ENCODE measurements around the gene MICU1. TPM values are rescaled to one million over a fixed set of nuclear protein-coding genes. Genes with fewer than 3 reads are reported as not detected.

MICU1 gene
- polyA plus RNA-seq, 1 experiment: 40.4 TPM

DNA sequence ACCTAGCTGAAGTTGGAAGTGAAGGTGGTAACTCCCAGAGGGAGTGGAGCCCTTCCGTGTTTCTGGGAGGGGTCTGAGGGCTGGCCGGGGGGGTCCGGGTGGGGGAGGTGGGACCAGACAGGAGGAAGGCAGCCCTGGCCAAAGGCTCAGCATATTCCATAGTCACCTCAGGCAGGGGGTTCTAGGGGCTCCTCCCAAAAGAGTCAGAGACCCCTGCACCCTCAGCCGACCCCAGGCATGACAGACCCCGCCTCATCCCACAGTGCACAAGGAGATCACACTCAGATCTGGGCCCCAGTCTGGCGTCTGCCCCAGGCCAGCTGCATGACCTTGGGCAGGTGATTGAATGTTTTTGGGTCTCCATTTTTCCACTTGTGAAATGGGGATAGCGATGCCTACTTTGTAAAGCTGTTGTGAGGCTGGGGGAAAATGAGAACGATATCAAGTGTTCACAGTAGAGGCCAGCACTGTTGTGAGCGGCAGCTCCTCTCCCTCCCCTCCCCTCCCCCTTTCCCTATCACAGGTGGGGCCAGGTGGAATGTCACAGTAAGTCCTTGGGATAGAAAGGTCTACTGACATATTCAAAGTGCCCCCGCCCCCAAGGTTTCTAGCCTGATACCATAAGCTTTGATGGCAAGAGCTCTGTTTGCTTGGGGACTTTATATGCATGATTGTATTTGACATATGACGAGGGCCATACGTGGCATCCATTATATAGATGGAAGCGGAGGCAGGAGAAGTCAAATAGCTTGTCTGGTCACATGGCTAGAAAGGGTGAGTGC lies 304.4 kb downstream of the MICU1 start:
- TF ChIP-seq, protein P1, sequence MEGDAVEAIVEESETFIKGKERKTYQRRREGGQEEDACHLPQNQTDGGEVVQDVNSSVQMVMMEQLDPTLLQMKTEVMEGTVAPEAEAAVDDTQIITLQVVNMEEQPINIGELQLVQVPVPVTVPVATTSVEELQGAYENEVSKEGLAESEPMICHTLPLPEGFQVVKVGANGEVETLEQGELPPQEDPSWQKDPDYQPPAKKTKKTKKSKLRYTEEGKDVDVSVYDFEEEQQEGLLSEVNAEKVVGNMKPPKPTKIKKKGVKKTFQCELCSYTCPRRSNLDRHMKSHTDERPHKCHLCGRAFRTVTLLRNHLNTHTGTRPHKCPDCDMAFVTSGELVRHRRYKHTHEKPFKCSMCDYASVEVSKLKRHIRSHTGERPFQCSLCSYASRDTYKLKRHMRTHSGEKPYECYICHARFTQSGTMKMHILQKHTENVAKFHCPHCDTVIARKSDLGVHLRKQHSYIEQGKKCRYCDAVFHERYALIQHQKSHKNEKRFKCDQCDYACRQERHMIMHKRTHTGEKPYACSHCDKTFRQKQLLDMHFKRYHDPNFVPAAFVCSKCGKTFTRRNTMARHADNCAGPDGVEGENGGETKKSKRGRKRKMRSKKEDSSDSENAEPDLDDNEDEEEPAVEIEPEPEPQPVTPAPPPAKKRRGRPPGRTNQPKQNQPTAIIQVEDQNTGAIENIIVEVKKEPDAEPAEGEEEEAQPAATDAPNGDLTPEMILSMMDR (IDR thresholded peaks at IDR 0.05; ENCODE audit: insufficient read depth, low read depth, low read length): no peak
- Histone ChIP-seq H3K36me3 (ENCODE audit: control insufficient read depth, insufficient read depth, low read length) (no peaks in the 10 kb centered on the region), H3K4me3 (ENCODE audit: low read depth, low read length) (no peak overlapping the region), H3K27me3 (ENCODE audit: control insufficient read depth, insufficient read depth, low read length) (no peaks in the 10 kb centered on the region)
- ChIA-PET POLR2A (interaction anchor here (2.5 kb wide), 1 partner anchor 47 kb away, joined by 13 read pairs; the partner anchor contains the start of gene DDIT4), CTCF (interaction anchor here (0.6 to 3.0 kb wide), 9 partner anchors 9 to 292 kb away, joined by 3 to 15 read pairs (median 4); partner anchors contain the start of gene DDIT4)
- DNase-seq (ENCODE audit: low read depth): no peak

DNA sequence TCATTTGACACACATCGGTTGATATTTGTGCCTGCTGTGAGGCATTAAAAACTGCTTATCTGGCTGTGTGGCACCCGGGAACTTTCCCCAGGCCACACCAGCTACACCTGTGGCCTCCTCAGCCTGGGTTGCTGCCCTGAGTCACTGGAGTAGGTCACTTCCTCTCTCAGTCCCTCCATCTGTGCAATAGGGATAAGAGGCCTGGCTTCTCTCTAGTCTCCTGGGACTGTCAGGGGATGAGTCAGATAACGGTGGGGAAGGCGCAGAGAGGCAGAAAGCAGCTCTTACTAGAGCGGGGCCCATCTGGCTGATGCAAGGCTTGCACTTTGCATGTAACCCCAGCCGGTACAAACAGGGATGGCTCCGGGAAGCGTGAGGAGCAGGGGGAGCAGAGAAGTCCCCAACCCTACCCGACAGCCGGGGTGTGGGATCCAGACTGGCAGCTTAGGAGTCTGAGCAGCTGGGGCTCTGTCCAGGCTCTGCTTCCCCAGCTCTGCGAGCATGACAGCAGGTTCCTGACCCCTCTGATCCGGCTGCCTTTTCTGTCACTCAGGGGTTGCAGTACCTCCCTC lies 305.1 kb downstream of the MICU1 start:
- CTCF ChIA-PET: interaction anchor here (0.6 to 3.0 kb wide), 8 partner anchors 9 to 291 kb away, joined by 3 to 15 read pairs (median 4); partner anchors contain the start of gene DDIT4
- Histone ChIP-seq H3K36me3 (ENCODE audit: control insufficient read depth, insufficient read depth, low read length) (no peaks in the 10 kb centered on the region), H3K27me3 (ENCODE audit: control insufficient read depth, insufficient read depth, low read length) (no peaks in the 10 kb centered on the region), H3K4me3 (ENCODE audit: low read depth, low read length) (no peak overlapping the region)
- TF ChIP-seq, protein P1 (IDR thresholded peaks at IDR 0.05; ENCODE audit: insufficient read depth, low read depth, low read length): no peak
- POLR2A ChIA-PET: interaction anchor here (0.5 to 2.5 kb wide), 3 partner anchors 9 to 47 kb away, joined by 3 to 13 read pairs (median 3); partner anchors contain the start of gene DDIT4
- peak; percentile 98 for DNase-seq (ENCODE audit: low read depth)

DNA sequence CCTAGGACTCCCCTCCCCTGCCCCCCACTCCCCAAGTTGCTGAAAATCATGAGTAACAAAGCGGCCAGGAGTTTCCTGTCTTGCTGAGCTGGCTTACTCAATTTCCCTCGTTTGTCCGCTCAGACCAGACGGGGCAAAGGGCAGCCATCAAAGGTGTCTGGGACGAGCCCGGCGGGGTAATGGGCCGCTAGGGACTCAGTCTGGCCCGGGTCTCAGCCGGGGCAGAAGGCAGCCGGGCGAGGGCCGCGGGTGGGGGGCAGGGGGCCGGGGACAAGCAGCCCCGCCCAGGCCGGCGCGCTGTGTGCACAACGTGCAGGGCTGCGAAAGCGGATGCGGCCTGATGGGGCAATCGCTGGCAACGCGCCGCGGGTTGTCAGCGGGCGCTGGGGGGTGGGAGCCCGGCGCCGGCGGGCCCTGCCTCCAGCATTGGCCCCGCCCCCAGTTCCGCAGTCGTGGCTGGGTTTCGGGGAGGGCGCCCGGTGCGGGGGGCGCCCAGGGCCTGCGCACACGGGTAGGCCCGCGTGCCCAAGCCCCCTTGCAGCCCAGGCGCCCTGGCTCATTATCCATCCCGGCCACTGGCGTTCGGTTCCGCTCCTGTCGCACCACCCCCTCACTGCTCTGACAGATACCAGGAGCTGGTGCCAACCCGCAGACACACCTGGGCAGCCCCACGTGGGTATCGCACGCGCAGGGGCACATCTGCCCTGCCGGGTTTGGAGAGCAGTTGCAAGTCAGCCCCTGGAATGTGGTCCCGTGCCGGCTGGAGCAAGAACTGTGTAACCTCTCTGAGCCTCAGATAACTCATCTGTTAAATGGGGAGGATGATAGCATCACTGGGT lies 306.2 kb downstream of the MICU1 start:
- H3K36me3 ChIP-seq (ENCODE audit: control insufficient read depth, insufficient read depth, low read length): no peaks in the 10 kb centered on the region
- no peaks in the 10 kb centered on the region for H3K27me3 ChIP-seq (ENCODE audit: control insufficient read depth, insufficient read depth, low read length)
- TF ChIP-seq, protein P1 (IDR thresholded peaks at IDR 0.05; ENCODE audit: insufficient read depth, low read depth, low read length): no peak
- POLR2A ChIA-PET: interaction anchor here (0.6 to 2.5 kb wide), 6 partner anchors 23 to 251 kb away, joined by 7 to 16 read pairs (median 10); partner anchors contain the start of gene DDIT4
- CTCF ChIA-PET: interaction anchor here (1.5 to 2.2 kb wide), 3 partner anchors 11 to 193 kb away, joined by 4 to 6 read pairs (median 6); no protein-coding TSS in a partner anchor
- DNase-seq (ENCODE audit: low read depth): no peak
- H3K4me3 ChIP-seq (ENCODE audit: low read depth, low read length): peak overlapping the region; percentile 27

DNA sequence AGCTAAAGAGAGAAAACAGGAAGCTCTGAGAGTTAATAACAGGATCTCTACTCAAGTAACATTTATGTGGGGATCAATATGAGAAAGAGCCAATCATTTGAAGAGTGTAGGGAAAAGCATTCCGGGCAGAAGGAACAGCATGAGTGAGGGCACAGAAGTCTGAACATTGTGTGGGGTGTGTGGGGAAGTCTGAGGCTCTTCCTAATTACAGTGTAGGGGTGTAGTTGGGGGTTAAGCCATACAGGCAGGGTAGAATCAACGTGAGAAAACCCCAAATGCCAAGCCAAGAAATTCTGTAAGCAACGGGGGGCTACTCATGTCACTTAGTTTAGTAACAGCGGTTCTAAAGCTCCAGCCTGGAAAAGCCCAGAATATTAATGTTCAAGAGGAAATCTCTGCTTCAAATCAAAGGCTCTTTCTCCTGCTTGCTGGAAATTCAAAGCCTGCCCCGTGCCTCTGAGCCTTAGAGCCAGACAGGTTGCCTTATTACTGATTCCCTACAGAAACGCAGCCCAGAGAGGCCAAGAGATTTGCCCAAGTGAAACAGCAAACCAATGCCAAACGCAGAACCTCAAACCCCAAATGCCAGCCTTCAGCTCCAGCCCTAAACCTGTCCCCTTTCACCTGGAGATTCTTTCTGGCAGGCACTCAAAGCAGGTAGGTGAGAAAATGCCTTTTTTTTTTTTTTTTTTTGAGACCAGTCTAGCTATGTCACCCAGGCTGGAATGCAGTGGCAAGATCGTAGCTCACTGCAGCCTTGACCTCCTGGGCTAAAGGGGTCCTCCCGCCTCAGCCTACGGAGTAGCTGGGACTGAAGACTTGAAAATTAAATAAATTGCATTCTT lies 307.2 kb downstream of the MICU1 start:
- H3K36me3 ChIP-seq (ENCODE audit: control insufficient read depth, insufficient read depth, low read length): no peaks in the 10 kb centered on the region
- no peak for DNase-seq (ENCODE audit: low read depth)
- TF ChIP-seq, protein P1 (IDR thresholded peaks at IDR 0.05; ENCODE audit: insufficient read depth, low read depth, low read length): no peak
- no peaks in the 10 kb centered on the region for H3K27me3 ChIP-seq (ENCODE audit: control insufficient read depth, insufficient read depth, low read length)
- no peak overlapping the region; the same call in none of the 2 replicates for H3K4me3 ChIP-seq (ENCODE audit: low read depth, low read length)
- ChIA-PET CTCF (interaction anchor here (2.2 kb wide), 1 partner anchor 10 kb away, joined by 6 read pairs; no protein-coding TSS in a partner anchor), POLR2A (interaction anchor here (1.0 to 1.5 kb wide), 2 partner anchors 22 to 45 kb away, joined by 10 read pairs; no protein-coding TSS in a partner anchor)

Small RNA genes lying within 50 kb of the gene (small RNA-seq; reads per million reads assigned to genes)
- gene AL513185.2 (ENCODE audit: insufficient read length, low read depth, low replicate concordance): not detected
- gene HMGN2P34 (ENCODE audit: insufficient read length, low read depth, low replicate concordance): not detected
- not detected for gene RF00019 (ENCODE audit: insufficient read length, low read depth, low replicate concordance)
- gene RN7SL840P (ENCODE audit: insufficient read length, low read depth, low replicate concordance): not detected
- gene RNU6-805P (ENCODE audit: insufficient read length, low read depth, low replicate concordance): not detected

Other genes starting within 250 kb of the MICU1 start
- gene MCU, start 66.1 kb upstream of the MICU1 start, polyA plus RNA-seq (2011; rRNA removed): 78.7 and 95.7 TPM in 2 replicates